T-helper 2 cell treated with Interferon-gamma antibody and Interleukin-4, amounts not matched to agents 5 μg/mL and 100 μg/mL, for 36 hours (primary cell): Measurements from ENCODE around the gene STAT5A.
A peak's percentile ranks its signal among the peaks of the same experiment; 100 is the strongest.
"Not testable (repeated sequence)": the region's sequence is repeated elsewhere in the genome, so short reads cannot be mapped to it uniquely, and the experiment has no call there.

ENCODE experiments used
- DNase-seq: peaks from one replicate; pipeline ENCODE4 v3.0.0; 2021; ENCODE audit warnings: low spot score
- H3K27ac Mint-ChIP-seq: one replicate; pipeline ENCODE4 v1.8.0; 2021; ENCODE audit warnings: mild to moderate bottlenecking, mixed read lengths
- H3K27me3 Mint-ChIP-seq: one replicate; pipeline ENCODE4 v1.8.0; 2021; ENCODE audit warnings: low read depth, mixed read lengths
- H3K36me3 Mint-ChIP-seq: one replicate; pipeline ENCODE4 v1.8.0; 2021; ENCODE audit warnings: low read depth, mixed read lengths
- H3K4me1 Mint-ChIP-seq: one replicate; pipeline ENCODE4 v1.8.0; 2021; ENCODE audit warnings: low read depth, mixed read lengths
- H3K4me3 Mint-ChIP-seq: one replicate; pipeline ENCODE4 v1.8.0; 2022; ENCODE audit warnings: mild to moderate bottlenecking, moderate library complexity, mixed read lengths
- H3K9me3 Mint-ChIP-seq: one replicate; pipeline ENCODE4 v1.8.0; 2021; ENCODE audit warnings: mixed read lengths

The STAT5A gene

DNA sequence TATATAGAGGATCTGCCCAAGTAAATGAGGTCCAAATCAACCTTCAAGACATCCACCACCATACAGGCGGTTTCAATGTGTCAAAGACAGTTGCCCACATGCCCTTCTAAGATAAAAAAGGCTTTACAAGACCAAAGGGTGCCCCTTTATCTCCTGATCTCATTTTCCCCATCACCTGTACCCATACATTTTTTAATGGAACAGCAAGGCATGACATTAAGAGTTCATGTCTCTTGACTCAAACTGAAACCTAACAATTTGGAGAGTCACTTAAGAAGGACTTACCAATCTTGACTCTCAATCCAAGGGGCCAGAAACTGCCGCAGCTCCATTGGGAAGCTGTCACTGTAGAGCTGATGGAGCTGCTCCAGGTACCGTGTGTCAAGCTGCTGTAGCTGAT, 59.8 kb downstream of the STAT5A start:
- no peaks in the 10 kb centered on the region for H3K9me3 Mint-ChIP-seq
- H3K27me3 Mint-ChIP-seq = no peaks in the 10 kb centered on the region
- peaks cover 22% of the 10 kb centered on the region for H3K4me1 Mint-ChIP-seq
- DNase-seq = no peak
- H3K36me3 Mint-ChIP-seq = peaks cover 30% of the 10 kb centered on the region
- H3K4me3 Mint-ChIP-seq = no peak overlapping the region
- H3K27ac Mint-ChIP-seq = peak overlapping the region; percentile 7

GRCh38 chr17:42354956-42355843, 66.9 kb downstream of the STAT5A start:
- H3K27ac Mint-ChIP-seq = peak overlapping the region; percentile 31
- no peaks in the 10 kb centered on the region for H3K27me3 Mint-ChIP-seq
- no peaks in the 10 kb centered on the region for H3K9me3 Mint-ChIP-seq
- no peak for DNase-seq
- peaks cover 27% of the 10 kb centered on the region for H3K4me1 Mint-ChIP-seq
- H3K36me3 Mint-ChIP-seq = peaks cover 10% of the 10 kb centered on the region
- H3K4me3 Mint-ChIP-seq = no peak overlapping the region

- Mint-ChIP-seq H3K27ac (peak overlapping the region; percentile 21), H3K4me3 (no peak overlapping the region), H3K36me3 (peaks cover 21% of the 10 kb centered on the region), H3K4me1 (peaks cover 44% of the 10 kb centered on the region), H3K9me3 (no peaks in the 10 kb centered on the region), H3K27me3 (no peaks in the 10 kb centered on the region)
- no peak for DNase-seq
Measured at GRCh38 chr17:42358434-42358833, 70.1 kb downstream of the STAT5A start.

GRCh38 chr17:42359133-42359532, 70.8 kb downstream of the STAT5A start:
- Mint-ChIP-seq H3K27me3 (no peaks in the 10 kb centered on the region), H3K9me3 (no peaks in the 10 kb centered on the region), H3K36me3 (peaks cover 22% of the 10 kb centered on the region), H3K27ac (no peak overlapping the region), H3K4me3 (no peak overlapping the region), H3K4me1 (peaks cover 48% of the 10 kb centered on the region)
- no peak for DNase-seq

DNA sequence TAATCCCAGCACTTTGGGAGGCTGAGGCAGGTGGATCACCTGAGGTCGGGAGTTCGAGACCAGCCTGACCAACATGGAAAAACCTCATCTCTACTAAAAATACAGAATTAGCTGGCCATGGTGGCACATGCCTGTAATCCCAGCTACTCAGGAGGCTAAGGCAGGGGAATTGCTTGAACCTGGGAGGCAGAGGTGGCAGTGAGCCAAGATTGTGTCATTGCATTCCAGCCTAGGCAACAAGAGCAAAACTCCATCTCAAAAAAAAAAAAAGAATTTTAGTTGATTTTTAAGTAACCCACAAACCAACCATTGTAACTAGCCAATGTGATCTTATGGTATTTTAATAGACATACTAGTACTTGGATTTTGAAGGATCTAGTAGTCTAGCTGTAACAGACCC, 72.1 kb downstream of the STAT5A start:
- peaks cover 52% of the 10 kb centered on the region for H3K4me1 Mint-ChIP-seq
- not testable (repeated sequence) for H3K9me3 Mint-ChIP-seq, H3K27ac Mint-ChIP-seq, H3K4me3 Mint-ChIP-seq, DNase-seq, H3K27me3 Mint-ChIP-seq
- peaks cover 25% of the 10 kb centered on the region for H3K36me3 Mint-ChIP-seq
